Activated T-cell treated with anti-CD3 and anti-CD28 coated beads, Interleukin-2, amount 50 U/mL, for 4 hours (primary cell): Measurements from ENCODE around the gene ETS2. TPM values are rescaled to one million over a fixed set of nuclear protein-coding genes. Genes with fewer than 3 reads are reported as not detected.

Experiments used
- ATAC-seq, 2 donors: fragments of 200-7000 bp; cut with Tn5 transposase; one replicate each; pipeline ENCODE4 v1.10.0; 2021
- DNase-seq: peaks from one replicate; pipeline ENCODE4 v3.0.0-alpha.2; 2020
- H3K27me3 Mint-ChIP-seq: one replicate; pipeline ENCODE4 v1.8.0; 2021; ENCODE audit warnings: low read depth, mixed read lengths
- H3K36me3 Mint-ChIP-seq: one replicate; pipeline ENCODE4 v1.8.0; 2022; ENCODE audit warnings: mixed read lengths; ENCODE audit not compliant: insufficient read depth
- H3K4me1 Mint-ChIP-seq: one replicate; pipeline ENCODE4 v1.8.0; 2021; ENCODE audit warnings: low read depth, mixed read lengths
- H3K4me3 Mint-ChIP-seq: one replicate; pipeline ENCODE4 v1.8.0; 2021; ENCODE audit warnings: mild to moderate bottlenecking, moderate library complexity, mixed read lengths
- H3K9me3 Mint-ChIP-seq: one replicate; pipeline ENCODE4 v1.8.0; 2021; ENCODE audit warnings: mixed read lengths
- total RNA-seq, 3 donors: library from RNA; stranded (reverse); gene quantifications; one replicate each; pipeline ENCODE4 v1.2.1, GENCODE V29; 2021

Gene ETS2
- total RNA-seq, 3 donors from 2014 or later: 44.2 to 50.4 (median 48.3) TPM

DNA sequence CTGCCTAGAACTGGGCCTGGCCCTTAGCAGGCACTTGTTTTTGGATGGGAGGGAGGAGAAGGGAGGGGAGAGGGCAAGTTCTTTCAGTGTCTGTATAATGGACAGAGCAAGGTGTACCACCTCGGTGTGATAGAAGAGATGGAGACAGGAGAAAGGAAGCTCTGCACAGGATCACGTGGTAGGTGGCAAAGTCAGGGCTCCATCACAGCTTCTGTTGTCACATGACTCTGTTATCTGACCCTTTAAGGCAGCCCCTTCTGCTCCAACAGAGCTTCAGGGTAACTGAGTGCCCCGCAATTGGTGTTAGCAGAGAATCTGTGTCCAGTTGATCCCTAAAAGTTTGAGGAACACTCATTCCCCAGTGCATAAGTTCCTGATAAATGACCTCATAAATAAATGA lies 16.5 kb upstream of the ETS2 start:
- Mint-ChIP-seq H3K36me3 (no peaks in the 10 kb centered on the region), H3K27me3 (peaks cover 2% of the 10 kb centered on the region), H3K4me3 (no peak overlapping the region), H3K9me3 (no peaks in the 10 kb centered on the region), H3K4me1 (peaks cover 2% of the 10 kb centered on the region)
- DNase-seq (no peak), ATAC-seq (no peak)

DNA sequence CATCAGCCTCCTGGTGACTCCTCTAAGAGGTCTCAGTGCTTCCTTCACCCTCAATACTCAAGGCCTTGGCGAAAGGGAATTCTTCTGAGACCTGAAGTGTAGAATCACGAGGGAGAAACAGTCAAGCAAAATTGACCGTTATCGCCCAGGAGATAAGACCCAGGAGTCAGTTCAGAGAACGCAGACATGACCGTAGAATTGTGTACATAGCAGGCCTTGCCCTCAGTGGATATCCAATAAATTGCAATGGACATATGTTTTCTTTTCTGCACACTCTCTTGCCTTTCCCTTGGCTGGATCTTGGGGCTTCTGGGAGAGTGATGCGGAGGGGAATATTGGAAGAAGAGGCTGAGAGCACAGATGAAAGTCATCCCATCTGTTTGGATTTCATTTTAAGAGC lies 15.7 kb upstream of the ETS2 start:
- H3K36me3 Mint-ChIP-seq: no peaks in the 10 kb centered on the region
- H3K4me1 Mint-ChIP-seq: peaks cover 2% of the 10 kb centered on the region
- H3K27me3 Mint-ChIP-seq: peaks cover 2% of the 10 kb centered on the region

GRCh38 chr21:38790961-38791360 lies 14.8 kb upstream of the ETS2 start:
- Mint-ChIP-seq H3K9me3 (no peaks in the 10 kb centered on the region), H3K4me1 (peaks cover 2% of the 10 kb centered on the region), H3K27me3 (peaks cover 2% of the 10 kb centered on the region), H3K4me3 (no peak overlapping the region), H3K36me3 (no peaks in the 10 kb centered on the region)
- no peak for ATAC-seq
- no peak for DNase-seq

More for the DNA sequence above, 15.7 kb upstream of the ETS2 start:
- DNase-seq: no peak
- no peak for ATAC-seq
- H3K4me3 Mint-ChIP-seq: no peak overlapping the region
- no peaks in the 10 kb centered on the region for H3K9me3 Mint-ChIP-seq

GRCh38 chr21:38792676-38793459 lies 12.9 kb upstream of the ETS2 start:
- no peaks in the 10 kb centered on the region for H3K9me3 Mint-ChIP-seq
- ATAC-seq (no peak), DNase-seq (no peak)
- no peak overlapping the region for H3K4me3 Mint-ChIP-seq
- H3K4me1 Mint-ChIP-seq: peaks cover 2% of the 10 kb centered on the region
- H3K36me3 Mint-ChIP-seq: no peaks in the 10 kb centered on the region
- peaks cover 3% of the 10 kb centered on the region for H3K27me3 Mint-ChIP-seq

GRCh38 chr21:38793926-38794713 lies 11.6 kb upstream of the ETS2 start:
- no peaks in the 10 kb centered on the region for H3K36me3 Mint-ChIP-seq
- no peak overlapping the region for H3K4me3 Mint-ChIP-seq
- no peaks in the 10 kb centered on the region for H3K9me3 Mint-ChIP-seq
- H3K4me1 Mint-ChIP-seq: peaks cover 2% of the 10 kb centered on the region
- peaks cover 6% of the 10 kb centered on the region for H3K27me3 Mint-ChIP-seq
- no peak for DNase-seq
- no peak for ATAC-seq

DNA sequence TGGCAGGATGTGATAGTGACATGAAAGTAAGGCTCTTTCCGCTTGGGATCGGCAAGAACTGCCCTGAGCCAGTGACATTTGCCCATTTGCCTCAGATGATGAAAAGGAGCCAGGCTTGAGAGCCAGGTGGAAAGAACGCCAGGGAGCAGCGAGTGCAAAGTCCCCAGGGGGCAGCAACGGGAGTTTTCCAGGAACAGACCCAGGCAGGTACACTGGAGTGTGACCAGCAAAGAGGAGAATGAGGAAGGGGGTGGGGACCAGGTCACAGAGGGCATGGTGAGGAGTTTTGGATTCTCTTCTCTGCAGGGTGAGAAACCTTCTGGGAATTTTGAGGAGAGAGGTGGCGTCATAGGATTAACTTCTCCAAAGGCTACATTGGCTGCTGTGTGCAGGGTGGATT lies 10.8 kb upstream of the ETS2 start:
- DNase-seq: no peak
- Mint-ChIP-seq H3K4me1 (peaks cover 2% of the 10 kb centered on the region), H3K9me3 (no peaks in the 10 kb centered on the region), H3K4me3 (no peak overlapping the region), H3K27me3 (peaks cover 8% of the 10 kb centered on the region), H3K36me3 (no peaks in the 10 kb centered on the region)
- ATAC-seq: no peak

DNA sequence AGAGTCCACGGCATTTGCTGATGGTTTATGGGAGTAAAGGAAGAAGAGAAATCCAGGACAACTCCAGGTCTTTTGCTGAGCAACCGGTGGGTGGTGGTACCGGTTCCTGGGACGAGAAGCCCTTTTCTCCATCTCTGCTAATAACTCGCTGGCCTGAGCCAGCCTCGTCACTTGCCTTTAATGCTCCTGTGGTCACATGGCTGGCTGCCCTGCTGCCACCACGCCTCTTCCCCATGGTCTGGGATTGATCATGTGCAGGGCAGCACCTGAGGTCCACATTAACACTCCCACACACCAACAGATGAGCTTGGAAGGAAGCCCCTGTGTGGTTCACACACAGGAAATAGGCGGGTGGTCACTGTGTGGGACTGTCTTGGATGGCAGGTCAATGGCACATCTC lies 10.3 kb upstream of the ETS2 start:
- ATAC-seq (no peak), DNase-seq (no peak)
- H3K36me3 Mint-ChIP-seq: no peaks in the 10 kb centered on the region

GRCh38 chr21:38796424-38796823 lies 9.3 kb upstream of the ETS2 start:
- ATAC-seq: no peak
- Mint-ChIP-seq H3K4me1 (no peaks in the 10 kb centered on the region), H3K4me3 (no peak overlapping the region), H3K36me3 (no peaks in the 10 kb centered on the region), H3K9me3 (no peaks in the 10 kb centered on the region), H3K27me3 (peaks cover 8% of the 10 kb centered on the region)
- DNase-seq: no peak

More for the DNA sequence above, 10.3 kb upstream of the ETS2 start:
- Mint-ChIP-seq H3K9me3 (no peaks in the 10 kb centered on the region), H3K4me3 (no peak overlapping the region), H3K27me3 (peaks cover 8% of the 10 kb centered on the region), H3K4me1 (peaks cover 2% of the 10 kb centered on the region)

DNA sequence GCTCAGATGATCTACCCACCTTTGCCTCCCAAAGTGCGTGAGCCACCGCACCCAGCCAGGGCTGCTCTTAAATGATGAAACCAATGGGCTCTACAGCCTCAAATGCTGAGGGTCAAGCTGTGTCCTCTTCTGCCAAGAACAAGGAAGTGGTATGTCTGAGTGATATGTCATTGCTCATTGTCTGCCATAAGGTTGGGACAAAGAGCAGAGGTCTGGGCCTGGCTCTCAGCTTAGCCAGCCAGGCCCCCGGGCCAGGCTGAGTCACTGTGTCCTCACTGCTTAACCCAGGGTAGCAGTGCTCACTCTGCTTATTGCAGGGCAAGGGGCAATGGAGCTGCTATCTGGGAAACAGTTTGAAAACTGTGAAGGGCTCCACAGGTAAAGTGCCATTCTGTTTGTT lies 8.3 kb upstream of the ETS2 start:
- Mint-ChIP-seq H3K27me3 (peaks cover 8% of the 10 kb centered on the region), H3K4me3 (no peak overlapping the region), H3K9me3 (no peaks in the 10 kb centered on the region), H3K36me3 (no peaks in the 10 kb centered on the region), H3K4me1 (no peaks in the 10 kb centered on the region)
- DNase-seq (no peak), ATAC-seq (no peak)

GRCh38 chr21:38798081-38798480 lies 7.6 kb upstream of the ETS2 start:
- Mint-ChIP-seq H3K4me3 (no peak overlapping the region), H3K27me3 (peaks cover 9% of the 10 kb centered on the region)
- no peak for ATAC-seq

GRCh38 chr21:38798481-38798882 lies 7.2 kb upstream of the ETS2 start:
- no peak for DNase-seq
- peak in 1 of 2 donors; percentile 25 for ATAC-seq
- Mint-ChIP-seq H3K9me3 (no peaks in the 10 kb centered on the region), H3K4me3 (no peak overlapping the region), H3K4me1 (no peaks in the 10 kb centered on the region), H3K36me3 (no peaks in the 10 kb centered on the region), H3K27me3 (peaks cover 10% of the 10 kb centered on the region)

More at GRCh38 chr21:38798081-38798480, 7.6 kb upstream of the ETS2 start:
- Mint-ChIP-seq H3K36me3 (no peaks in the 10 kb centered on the region), H3K4me1 (no peaks in the 10 kb centered on the region), H3K9me3 (no peaks in the 10 kb centered on the region)
- no peak for DNase-seq

- ATAC-seq: no peak
- Mint-ChIP-seq H3K27me3 (peaks cover 10% of the 10 kb centered on the region), H3K36me3 (no peaks in the 10 kb centered on the region)
Measured at GRCh38 chr21:38800046-38800758, 5.5 kb upstream of the ETS2 start.

DNA sequence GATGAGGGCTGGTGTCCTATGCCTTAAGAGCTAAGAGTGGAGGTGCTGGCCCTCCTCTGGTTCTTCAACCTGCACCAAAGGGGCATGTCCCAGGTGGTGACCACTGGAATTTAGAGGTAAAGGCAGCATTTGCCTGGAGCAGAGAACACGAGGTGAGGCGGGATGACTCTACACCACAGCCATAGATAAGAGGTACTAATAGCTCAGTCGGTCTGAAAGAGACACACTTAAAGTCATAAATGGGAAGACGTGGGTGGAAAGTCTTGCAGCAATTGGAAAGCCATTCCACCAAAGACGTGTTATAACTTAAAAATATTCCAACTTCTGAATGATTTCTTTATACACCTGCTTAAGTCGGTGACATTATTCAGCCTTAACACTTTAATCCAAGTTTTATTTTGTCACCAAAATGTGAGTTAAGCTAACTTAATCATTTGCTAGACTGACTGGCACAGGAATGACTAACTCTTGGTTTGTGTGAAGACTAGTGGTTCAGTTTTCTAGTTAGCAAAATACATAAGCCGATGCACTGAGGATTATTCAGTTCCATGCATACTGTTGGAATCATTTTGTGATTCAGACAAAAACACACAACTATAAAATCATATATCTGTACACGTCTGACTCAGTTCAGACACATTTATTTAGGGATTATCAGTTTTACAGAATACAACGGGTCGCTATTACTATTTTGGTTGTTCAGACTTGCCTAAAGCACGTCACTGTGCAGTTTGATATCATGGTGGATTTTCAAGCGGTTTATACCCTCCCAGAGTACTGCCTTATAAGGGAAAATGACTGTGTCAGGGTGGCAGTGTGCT lies 4.6 kb upstream of the ETS2 start:
- no peak overlapping the region for H3K4me3 Mint-ChIP-seq

More at GRCh38 chr21:38800046-38800758, 5.5 kb upstream of the ETS2 start:
- Mint-ChIP-seq H3K4me3 (no peak overlapping the region), H3K9me3 (no peaks in the 10 kb centered on the region), H3K4me1 (peaks cover 8% of the 10 kb centered on the region)
- DNase-seq: no peak

More for the DNA sequence above, 4.6 kb upstream of the ETS2 start:
- ATAC-seq (no peak), DNase-seq (no peak)
- peaks cover 10% of the 10 kb centered on the region for H3K27me3 Mint-ChIP-seq
- peaks cover 8% of the 10 kb centered on the region for H3K4me1 Mint-ChIP-seq
- H3K36me3 Mint-ChIP-seq: no peaks in the 10 kb centered on the region
- H3K9me3 Mint-ChIP-seq: no peaks in the 10 kb centered on the region
